ENCODE measurements around the gene GPATCH1. TPM values are rescaled to one million over a fixed set of nuclear protein-coding genes. Genes with fewer than 3 reads are reported as not detected.
"Not testable (repeated sequence)": the region's sequence is repeated elsewhere in the genome, so short reads cannot be mapped to it uniquely, and the experiment has no call there.

Gene GPATCH1
- polyA plus RNA-seq, 4 donors, result 11.3 to 15.6 (median 13.0) TPM

GRCh38 chr19:33110137-33110910 is 29.3 kb downstream of the GPATCH1 start:
- DNase-seq (ENCODE audit: low read depth in 4 of 4, low spot score in 3 of 4), result no peak

GRCh38 chr19:33111587-33111986 is 30.6 kb downstream of the GPATCH1 start:
- DNase-seq (ENCODE audit: low read depth in 4 of 4, low spot score in 3 of 4), result no peak

- DNase-seq (ENCODE audit: low read depth in 4 of 4, low spot score in 3 of 4), result no peak
Measured at GRCh38 chr19:33114312-33114711, 33.3 kb downstream of the GPATCH1 start.

- DNase-seq (ENCODE audit: low read depth in 4 of 4, low spot score in 3 of 4), result no peak
Measured at GRCh38 chr19:33117501-33117900, 36.5 kb downstream of the GPATCH1 start.

- DNase-seq (ENCODE audit: low read depth in 4 of 4, low spot score in 3 of 4), result no peak
Measured at GRCh38 chr19:33118643-33119042, 37.7 kb downstream of the GPATCH1 start.

GRCh38 chr19:33124207-33125098 is 43.5 kb downstream of the GPATCH1 start:
- no peak for DNase-seq (ENCODE audit: low read depth in 4 of 4, low spot score in 3 of 4)

GRCh38 chr19:33125929-33126388 is 45.0 kb downstream of the GPATCH1 start:
- DNase-seq (ENCODE audit: low read depth in 4 of 4, low spot score in 3 of 4), result peak in 3 of 4 donors; percentile 13 to 32 (median 28)

- DNase-seq (ENCODE audit: low read depth in 4 of 4, low spot score in 3 of 4), result not testable (repeated sequence)
Measured at GRCh38 chr19:33126712-33127111, 45.7 kb downstream of the GPATCH1 start.

GRCh38 chr19:33129901-33130300 is 48.9 kb downstream of the GPATCH1 start:
- no peak for DNase-seq (ENCODE audit: low read depth in 4 of 4, low spot score in 3 of 4)

- no peak for DNase-seq (ENCODE audit: low read depth in 4 of 4, low spot score in 3 of 4)
Measured at GRCh38 chr19:33130433-33130832, 49.5 kb downstream of the GPATCH1 start.

GRCh38 chr19:33132021-33132420 is 51.0 kb downstream of the GPATCH1 start, which contains the start of gene WDR88:
Gene WDR88, plus strand, starts transcription at chr19:33132114. Its CDS starts 56 bp downstream, at chr19:33132170.
- DNase-seq (ENCODE audit: low read depth in 4 of 4, low spot score in 3 of 4), result no peak

- no peak for DNase-seq (ENCODE audit: low read depth in 4 of 4, low spot score in 3 of 4)
Measured at GRCh38 chr19:33132425-33132824, 51.4 kb downstream of the GPATCH1 start.

- peak in 2 of 4 donors; percentile 1 to 9 for DNase-seq (ENCODE audit: low read depth in 4 of 4, low spot score in 3 of 4)
Measured at GRCh38 chr19:33133438-33134031, 52.6 kb downstream of the GPATCH1 start.

GRCh38 chr19:33134571-33135041 is 53.6 kb downstream of the GPATCH1 start:
- DNase-seq (ENCODE audit: low read depth in 4 of 4, low spot score in 3 of 4), result no peak

GRCh38 chr19:33139165-33139564 is 58.2 kb downstream of the GPATCH1 start:
- no peak for DNase-seq (ENCODE audit: low read depth in 4 of 4, low spot score in 3 of 4)

- peak; percentile 19 to 62 (median 50) for DNase-seq (ENCODE audit: low read depth in 4 of 4, low spot score in 3 of 4)
Measured at GRCh38 chr19:33143897-33144405, 63.0 kb downstream of the GPATCH1 start.

- no peak for DNase-seq (ENCODE audit: low read depth in 4 of 4, low spot score in 3 of 4)
Measured at GRCh38 chr19:33146209-33146608, 65.2 kb downstream of the GPATCH1 start.

GRCh38 chr19:33147538-33147937 is 66.6 kb downstream of the GPATCH1 start:
- no peak for DNase-seq (ENCODE audit: low read depth in 4 of 4, low spot score in 3 of 4)

- no peak for DNase-seq (ENCODE audit: low read depth in 4 of 4, low spot score in 3 of 4)
Measured at GRCh38 chr19:33150852-33151518, 70.0 kb downstream of the GPATCH1 start.

GRCh38 chr19:33152176-33152575 is 71.2 kb downstream of the GPATCH1 start:
- no peak for DNase-seq (ENCODE audit: low read depth in 4 of 4, low spot score in 3 of 4)
